Measurements from ENCODE around the gene B4GALNT3.

The B4GALNT3 gene

GRCh38 chr12:460261-461230 is 807 bp downstream of the B4GALNT3 start:
- peak; percentile 79 for DNase-seq (ENCODE audit: low spot score)
- no peak for TF ChIP-seq CTCF (IDR thresholded peaks at IDR 0.05; ENCODE audit: extremely low read depth, missing control alignments)

- TF ChIP-seq CTCF (IDR thresholded peaks at IDR 0.05; ENCODE audit: extremely low read depth, missing control alignments), result no peak
- DNase-seq (ENCODE audit: low spot score), result peak; percentile 33
Observed at GRCh38 chr12:461425-461824, 1.7 kb downstream of the B4GALNT3 start.

GRCh38 chr12:462936-463705 is 3.4 kb downstream of the B4GALNT3 start:
- TF ChIP-seq CTCF (IDR thresholded peaks at IDR 0.05; ENCODE audit: extremely low read depth, missing control alignments), result no peak
- DNase-seq (ENCODE audit: low spot score), result no peak

- TF ChIP-seq CTCF (IDR thresholded peaks at IDR 0.05; ENCODE audit: extremely low read depth, missing control alignments), result no peak
- no peak for DNase-seq (ENCODE audit: low spot score)
Observed at GRCh38 chr12:464484-465267, 4.9 kb downstream of the B4GALNT3 start.

- no peak for TF ChIP-seq CTCF (IDR thresholded peaks at IDR 0.05; ENCODE audit: extremely low read depth, missing control alignments)
- DNase-seq (ENCODE audit: low spot score), result no peak
Observed at GRCh38 chr12:466039-466438, 6.3 kb downstream of the B4GALNT3 start.

- no peak for TF ChIP-seq CTCF (IDR thresholded peaks at IDR 0.05; ENCODE audit: extremely low read depth, missing control alignments)
- no peak for DNase-seq (ENCODE audit: low spot score)
Observed at GRCh38 chr12:466762-467161, 7.0 kb downstream of the B4GALNT3 start.

All from GM20000 (cell line).